ENCODE measurements around the gene MAP4K1. TPM values are rescaled to one million over a fixed set of nuclear protein-coding genes. Genes with fewer than 3 reads are reported as not detected.

MAP4K1 gene
- polyA plus RNA-seq, 1 donor from 2014 or later, result 1.0 TPM

- H3K27me3 ChIP-seq (ENCODE audit: insufficient read depth, low read depth, low read length), result no peaks in the 10 kb centered on the region
- H3K27ac ChIP-seq (ENCODE audit: low read length), result no peak overlapping the region
- H4K20me1 ChIP-seq (ENCODE audit: insufficient read depth), result no peaks in the 10 kb centered on the region
- no peak overlapping the region for H3K9ac ChIP-seq (ENCODE audit: low read length)
- H3K4me2 ChIP-seq (ENCODE audit: low read length), result no peak overlapping the region
- H3F3A ChIP-seq (ENCODE audit: insufficient read depth, low read length, poor library complexity, severe bottlenecking), result no peaks in the 10 kb centered on the region
- no peak overlapping the region for H3K4me3 ChIP-seq (ENCODE audit: low read length)
- no peaks in the 10 kb centered on the region for H3K9me2 ChIP-seq (ENCODE audit: insufficient read depth, low read length)
- no peaks in the 10 kb centered on the region for H3K36me3 ChIP-seq (ENCODE audit: insufficient read depth, low read length)
- H2AFZ ChIP-seq (ENCODE audit: low read depth, low read length), result no peak overlapping the region
- no peaks in the 10 kb centered on the region for H3K79me2 ChIP-seq (replicated peaks; ENCODE audit: insufficient read depth, low read length)
- TF ChIP-seq EP300 (conservative IDR thresholded peaks at IDR 0.05; ENCODE audit: poor library complexity, severe bottlenecking) (no peak), REST (IDR thresholded peaks at IDR 0.05; ENCODE audit: borderline replicate concordance) (no peak), POLR2AphosphoS5 (IDR thresholded peaks at IDR 0.05) (no peak)
- no peaks in the 10 kb centered on the region for H3K9me3 ChIP-seq (ENCODE audit: low read length)
Measured at GRCh38 chr19:38587562-38587961, 30.2 kb downstream of the MAP4K1 start.

- Histone ChIP-seq H3K4me2 (ENCODE audit: low read length) (no peak overlapping the region), H3K9ac (ENCODE audit: low read length) (no peak overlapping the region), H3K27ac (ENCODE audit: low read length) (no peak overlapping the region)
Measured at GRCh38 chr19:38583985-38584305, 33.8 kb downstream of the MAP4K1 start.

More at GRCh38 chr19:38583985-38584305, 33.8 kb downstream of the MAP4K1 start:
- Histone ChIP-seq H4K20me1 (ENCODE audit: insufficient read depth) (no peaks in the 10 kb centered on the region), H3K79me2 (replicated peaks; ENCODE audit: insufficient read depth, low read length) (no peaks in the 10 kb centered on the region), H3K9me3 (ENCODE audit: low read length) (no peaks in the 10 kb centered on the region), H3K36me3 (ENCODE audit: insufficient read depth, low read length) (no peaks in the 10 kb centered on the region), H3K27me3 (ENCODE audit: insufficient read depth, low read depth, low read length) (no peaks in the 10 kb centered on the region), H3F3A (ENCODE audit: insufficient read depth, low read length, poor library complexity, severe bottlenecking) (no peaks in the 10 kb centered on the region), H2AFZ (ENCODE audit: low read depth, low read length) (no peak overlapping the region), H3K4me3 (ENCODE audit: low read length) (no peak overlapping the region), H3K9me2 (ENCODE audit: insufficient read depth, low read length) (no peaks in the 10 kb centered on the region)
- no peak for TF ChIP-seq RAD21 (conservative IDR thresholded peaks at IDR 0.05)
- no peak for TF ChIP-seq POLR2AphosphoS5 (IDR thresholded peaks at IDR 0.05)
- TF ChIP-seq MXI1 (conservative IDR thresholded peaks at IDR 0.05; ENCODE audit: poor library complexity, severe bottlenecking), result no peak
- TF ChIP-seq EP300 (conservative IDR thresholded peaks at IDR 0.05; ENCODE audit: poor library complexity, severe bottlenecking), result no peak
- no peak for TF ChIP-seq REST (IDR thresholded peaks at IDR 0.05; ENCODE audit: borderline replicate concordance)
- TF ChIP-seq EZH2 (IDR thresholded peaks at IDR 0.05; ENCODE audit: borderline replicate concordance, insufficient read depth, low read length, poor library complexity, severe bottlenecking), result no peak
- no peak for TF ChIP-seq SMC3 (conservative IDR thresholded peaks at IDR 0.05; ENCODE audit: poor library complexity)
